GM18873 (cell line): ENCODE measurements around the gene SLC29A3.

Experiments
- ATAC-seq: cut with Tn5 transposase; IDR thresholded peaks from one replicate; pipeline ENCODE4 v1.9.1; 2021; ENCODE audit warnings: mild to moderate bottlenecking, moderate library complexity, moderate number of reproducible peaks; ENCODE audit not compliant: unreplicated experiment, low FRiP score

Gene SLC29A3

GRCh38 chr10:71404503-71405295, 85.6 kb downstream of the SLC29A3 start:
- ATAC-seq: no peak

DNA sequence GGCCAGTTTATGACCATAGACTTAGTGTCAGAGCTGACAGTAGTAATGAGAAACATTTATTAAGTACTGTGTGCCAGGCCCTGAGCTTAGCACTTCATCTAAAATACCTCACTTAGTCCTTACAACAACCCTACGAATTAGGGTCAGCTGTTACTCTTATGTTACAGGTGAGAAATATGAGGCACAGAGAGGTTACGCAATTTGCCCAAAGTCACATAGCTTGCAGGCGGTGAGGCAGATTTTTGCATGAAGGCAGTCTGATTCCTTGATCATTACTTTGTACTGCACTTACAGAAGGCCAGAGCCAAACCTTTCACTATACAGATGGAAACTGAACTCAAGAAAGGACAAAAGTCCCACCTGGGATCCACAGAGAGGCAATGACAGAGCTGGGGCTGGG, 87.8 kb downstream of the SLC29A3 start:
- ATAC-seq: no peak

DNA sequence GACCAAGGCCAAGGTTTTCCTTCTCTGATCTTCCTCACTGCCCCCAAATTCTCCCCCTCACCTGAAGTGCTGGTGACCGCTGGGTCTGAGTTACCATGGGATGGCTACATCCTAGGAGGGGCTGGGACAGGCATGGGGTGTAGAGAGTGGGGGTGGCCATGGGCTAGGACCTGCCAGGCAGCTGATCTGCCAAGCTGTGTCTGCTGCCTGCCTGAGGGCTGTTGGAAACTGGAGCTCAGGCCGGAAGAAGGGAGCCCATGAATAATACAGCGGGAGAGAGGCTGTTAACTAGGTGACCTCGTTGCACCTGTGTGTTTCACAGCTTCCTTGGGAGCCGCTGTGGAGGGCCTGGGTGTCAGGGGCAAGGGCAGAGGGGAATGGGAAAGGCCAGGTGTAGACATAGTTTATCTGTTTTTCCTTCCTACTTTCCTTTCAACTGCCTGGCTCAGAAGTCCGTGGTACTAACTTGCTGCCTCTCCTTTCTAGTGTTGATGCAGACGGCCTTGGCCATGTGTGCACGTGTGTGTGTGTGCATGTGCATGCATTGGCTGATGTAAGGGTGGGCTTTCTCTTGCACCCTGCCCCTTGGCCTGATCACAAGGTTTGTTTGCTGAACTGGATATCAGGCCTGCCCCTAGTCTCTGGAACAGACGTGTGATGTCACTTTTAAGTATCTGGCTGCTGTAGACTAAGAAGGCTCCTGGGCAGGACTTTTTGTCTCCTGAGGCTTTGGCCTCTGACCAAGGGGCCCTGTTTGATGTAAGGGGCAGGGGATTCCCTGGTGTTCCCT, 89.6 kb downstream of the SLC29A3 start:
- ATAC-seq: no peak

DNA sequence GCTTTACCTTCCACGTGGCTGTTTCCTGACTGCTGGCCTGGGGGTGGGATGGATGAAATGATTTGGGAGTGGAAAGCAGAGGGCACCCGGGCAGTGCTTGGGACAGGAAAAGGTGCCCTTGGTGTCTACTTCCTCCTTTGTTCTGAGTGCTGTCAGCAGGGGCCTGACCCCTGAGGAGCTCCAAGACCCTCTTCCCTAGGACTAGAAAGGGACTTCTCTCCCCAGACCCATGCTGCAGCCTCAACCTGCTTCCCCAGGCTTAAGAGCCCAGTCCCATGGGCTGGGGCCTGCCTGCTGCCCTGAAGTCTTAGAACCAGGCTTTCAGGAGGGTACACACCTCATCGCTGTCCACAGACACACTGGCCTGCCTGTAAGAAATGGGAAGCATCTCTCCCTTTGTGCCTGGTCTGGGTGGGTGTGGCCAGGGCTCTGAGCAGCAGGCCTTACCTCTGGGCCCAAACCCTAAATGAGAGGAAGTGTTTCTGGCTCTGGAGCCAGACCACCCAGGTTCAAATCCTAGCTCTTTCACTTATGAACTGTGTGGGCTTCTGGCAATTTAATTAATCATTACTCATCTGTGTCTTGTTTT, 90.6 kb downstream of the SLC29A3 start:
- ATAC-seq: no peak
